ENCODE results near the gene TRAF2.

The TRAF2 gene

GRCh38 chr9:136951541-136952320, 65.4 kb downstream of the TRAF2 start, which contains the start of gene LCN12:
TSS of gene LCN12 (plus strand) at chr9:136952273. CDS start at chr9:136952328, 55 bp downstream.
- TF ChIP-seq TAF1 (IDR thresholded peaks at IDR 0.05; ENCODE audit: borderline replicate concordance, insufficient read depth, low read length) (no peak), SIN3A (IDR thresholded peaks at IDR 0.05; ENCODE audit: borderline replicate concordance, insufficient read depth, low read length) (no peak), REST (IDR thresholded peaks at IDR 0.05; ENCODE audit: insufficient read depth in 1 of 2, low read depth in 2 of 2, low read length in 2 of 2) (no peak), FOXP2 (optimal IDR thresholded peaks at IDR 0.05; ENCODE audit: borderline replicate concordance, extremely low read depth, extremely low read length, insufficient read depth) (no peak), POLR2AphosphoS5 (IDR thresholded peaks at IDR 0.05; ENCODE audit: low read depth, low read length) (no peak)

DNA sequence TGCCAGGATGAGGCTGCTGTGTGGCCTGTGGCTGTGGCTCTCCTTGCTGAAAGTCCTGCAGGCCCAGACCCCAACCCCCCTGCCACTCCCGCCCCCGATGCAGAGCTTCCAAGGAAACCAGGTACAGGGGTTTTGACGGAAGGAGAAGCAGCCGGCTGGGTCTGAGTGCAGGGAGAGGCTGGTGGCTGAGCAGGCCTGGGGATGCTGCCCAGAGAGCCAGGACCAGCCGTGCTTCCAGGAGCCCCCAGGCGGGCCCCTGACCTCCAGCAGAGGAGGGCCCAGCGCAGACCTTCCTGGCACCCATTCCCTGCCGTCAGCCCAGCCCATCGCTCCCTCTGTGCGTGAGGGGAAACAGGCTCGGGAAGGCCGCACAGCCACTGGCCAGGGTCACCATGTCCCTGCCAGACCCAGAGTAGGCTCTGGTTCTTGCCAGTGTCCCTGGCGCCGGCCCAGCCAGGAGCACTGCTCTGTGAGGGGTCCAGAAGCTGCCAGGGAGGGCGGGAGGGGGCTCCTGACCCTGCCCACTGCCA, 66.1 kb downstream of the TRAF2 start:
- TF ChIP-seq SIN3A (IDR thresholded peaks at IDR 0.05; ENCODE audit: borderline replicate concordance, insufficient read depth, low read length) (no peak), TAF1 (IDR thresholded peaks at IDR 0.05; ENCODE audit: borderline replicate concordance, insufficient read depth, low read length) (no peak), POLR2AphosphoS5 (IDR thresholded peaks at IDR 0.05; ENCODE audit: low read depth, low read length) (no peak)

DNA sequence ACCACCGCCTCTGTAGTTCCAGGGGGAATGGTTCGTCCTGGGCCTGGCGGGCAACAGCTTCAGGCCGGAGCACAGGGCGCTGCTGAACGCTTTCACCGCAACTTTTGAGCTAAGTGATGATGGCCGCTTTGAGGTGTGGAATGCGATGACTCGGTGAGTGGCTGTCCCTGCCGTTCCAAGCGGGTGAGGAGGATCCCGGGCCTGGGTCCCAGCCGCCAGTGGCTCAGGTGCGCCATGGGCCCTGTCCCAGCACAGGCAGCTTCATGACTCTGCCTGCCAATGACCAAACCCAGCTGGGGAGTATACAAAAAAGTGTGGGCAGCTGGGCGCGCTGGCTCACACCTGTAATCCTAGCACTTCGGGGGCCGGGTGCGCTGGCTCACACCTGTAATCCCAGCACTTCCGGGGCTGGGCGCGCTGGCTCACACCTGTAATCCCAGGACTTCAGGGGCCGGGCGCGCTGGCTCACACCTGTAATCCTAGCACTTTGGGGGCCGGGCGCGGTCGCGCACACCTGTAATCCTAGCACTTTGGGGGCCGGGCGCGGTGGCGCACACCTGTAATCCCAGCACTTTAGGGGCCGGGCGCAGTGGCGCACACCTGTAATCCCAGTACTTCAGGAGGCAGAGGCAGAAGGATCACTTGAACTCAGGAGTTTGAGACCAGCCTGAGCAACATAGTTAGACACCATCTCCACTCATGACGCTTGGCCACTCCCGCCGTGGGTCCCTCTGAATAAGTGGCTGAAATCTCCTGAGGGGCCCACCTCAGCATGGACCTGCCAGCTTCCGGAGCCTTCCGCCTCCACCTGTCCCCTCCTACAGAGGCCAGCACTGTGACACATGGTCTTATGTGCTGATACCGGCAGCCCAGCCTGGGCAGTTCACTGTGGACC, 66.8 kb downstream of the TRAF2 start:
- no peak for TF ChIP-seq FOXP2 (optimal IDR thresholded peaks at IDR 0.05; ENCODE audit: borderline replicate concordance, extremely low read depth, extremely low read length, insufficient read depth)
- no peak for TF ChIP-seq REST (IDR thresholded peaks at IDR 0.05; ENCODE audit: insufficient read depth in 1 of 2, low read depth in 2 of 2, low read length in 2 of 2)
- no peak for TF ChIP-seq SIN3A (IDR thresholded peaks at IDR 0.05; ENCODE audit: borderline replicate concordance, insufficient read depth, low read length)
- no peak for TF ChIP-seq POLR2AphosphoS5 (IDR thresholded peaks at IDR 0.05; ENCODE audit: low read depth, low read length)
- no peak for TF ChIP-seq TAF1 (IDR thresholded peaks at IDR 0.05; ENCODE audit: borderline replicate concordance, insufficient read depth, low read length)

DNA sequence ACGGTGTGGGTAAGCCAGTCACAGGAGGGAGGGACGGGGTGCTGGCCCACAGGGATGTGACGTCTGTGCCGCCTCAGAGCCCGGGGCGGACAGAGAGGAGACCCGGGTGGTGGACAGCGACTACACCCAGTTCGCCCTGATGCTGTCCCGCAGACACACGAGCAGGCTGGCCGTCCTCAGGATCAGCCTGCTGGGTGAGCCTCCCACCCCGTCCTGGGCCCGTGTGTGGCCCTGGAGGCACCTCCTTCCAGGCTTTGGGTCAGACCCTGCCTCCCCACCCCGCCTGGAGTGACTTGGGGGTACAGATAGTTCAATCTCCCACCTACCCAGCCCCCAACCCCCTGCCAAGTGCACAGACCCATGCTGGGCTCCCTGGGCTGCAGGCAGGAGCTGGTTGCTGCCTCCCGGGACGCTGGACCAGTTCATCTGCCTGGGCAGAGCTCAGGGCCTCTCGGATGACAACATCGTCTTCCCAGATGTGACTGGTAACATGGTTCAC, 67.5 kb downstream of the TRAF2 start:
- TF ChIP-seq SIN3A (IDR thresholded peaks at IDR 0.05; ENCODE audit: borderline replicate concordance, insufficient read depth, low read length), result no peak
- no peak for TF ChIP-seq TAF1 (IDR thresholded peaks at IDR 0.05; ENCODE audit: borderline replicate concordance, insufficient read depth, low read length)
- no peak for TF ChIP-seq REST (IDR thresholded peaks at IDR 0.05; ENCODE audit: insufficient read depth in 1 of 2, low read depth in 2 of 2, low read length in 2 of 2)
- TF ChIP-seq POLR2AphosphoS5 (IDR thresholded peaks at IDR 0.05; ENCODE audit: low read depth, low read length), result no peak
- TF ChIP-seq FOXP2 (optimal IDR thresholded peaks at IDR 0.05; ENCODE audit: borderline replicate concordance, extremely low read depth, extremely low read length, insufficient read depth), result no peak
